HepG2 (cell line): ENCODE data around the gene NAA25.

ENCODE experiments used
- CBFB ChIP-seq: sonication (generic); formaldehyde crosslinking; IDR thresholded peaks from 2 replicates; pipeline ENCODE4 v1.4.0; 2020; ENCODE audit warnings: missing genetic modification reagents
- CTCF ChIP-seq: sonication (generic); formaldehyde crosslinking; IDR thresholded peaks from 2 replicates; pipeline ENCODE4 v1.5.0; 2020; ENCODE audit warnings: mild to moderate bottlenecking, missing genetic modification reagents, moderate library complexity
- DR1 ChIP-seq: sonication (generic); formaldehyde crosslinking; IDR thresholded peaks from 2 replicates; pipeline ENCODE4 v1.8.0; 2021; ENCODE audit warnings: mild to moderate bottlenecking, missing genetic modification reagents, inconsistent platforms
- FOXC1 ChIP-seq: sonication (generic); formaldehyde crosslinking; IDR thresholded peaks from 2 replicates; pipeline ENCODE4 v1.8.0; 2022; ENCODE audit warnings: mild to moderate bottlenecking, missing genetic modification reagents, borderline replicate concordance
- PHF21A ChIP-seq: sonication (generic); formaldehyde crosslinking; IDR thresholded peaks from 2 replicates; pipeline ENCODE4 v1.5.0; 2020; ENCODE audit warnings: mild to moderate bottlenecking, missing genetic modification reagents
- WIZ ChIP-seq: sonication (generic); formaldehyde crosslinking; IDR thresholded peaks from 2 replicates; pipeline ENCODE4 v1.5.1; 2020; ENCODE audit warnings: mild to moderate bottlenecking, missing genetic modification reagents
- ZNF207 ChIP-seq: fragments of 450-650 bp; IDR thresholded peaks from 2 replicates; pipeline ENCODE4 v1.6.1; 2016; ENCODE audit warnings: antibody characterized with exemption, borderline replicate concordance
- ZNF331 ChIP-seq: sonication (generic); formaldehyde crosslinking; IDR thresholded peaks from 2 replicates; pipeline ENCODE4 v1.4.0; 2020; ENCODE audit warnings: missing genetic modification reagents
- ZNF44 ChIP-seq: sonication (generic); formaldehyde crosslinking; IDR thresholded peaks from 2 replicates; pipeline ENCODE4 v1.5.1; 2020; ENCODE audit warnings: mild to moderate bottlenecking, missing genetic modification reagents
- ZNF549 ChIP-seq: sonication (generic); formaldehyde crosslinking; IDR thresholded peaks from 2 replicates; pipeline ENCODE4 v1.5.0; 2020; ENCODE audit warnings: missing genetic modification reagents
- TF ChIP-seq, protein P1 (sequence below): sonication (generic); formaldehyde crosslinking; IDR thresholded peaks from 2 replicates; pipeline ENCODE4 v1.9.0; 2021; ENCODE audit warnings: missing genetic modification reagents, mild to moderate bottlenecking, borderline replicate concordance

GRCh38 chr12:112116232-112117060 lies 7.9 kb upstream of the NAA25 start:
- TF ChIP-seq PHF21A (CRISPR knock-in tag) (peak; percentile 58), WIZ (CRISPR knock-in tag) (no peak), FOXC1 (peak; percentile 25; the same call in 1 of the 2 replicates), CTCF (no peak), ZNF549 (CRISPR knock-in tag) (no peak), ZNF331 (peak; percentile 48; the same call in 1 of the 2 replicates), CBFB (CRISPR knock-in tag) (no peak), DR1 (CRISPR knock-in tag) (no peak), ZNF207 (no peak), ZNF44 (CRISPR knock-in tag) (no peak)
- TF ChIP-seq, protein P1, sequence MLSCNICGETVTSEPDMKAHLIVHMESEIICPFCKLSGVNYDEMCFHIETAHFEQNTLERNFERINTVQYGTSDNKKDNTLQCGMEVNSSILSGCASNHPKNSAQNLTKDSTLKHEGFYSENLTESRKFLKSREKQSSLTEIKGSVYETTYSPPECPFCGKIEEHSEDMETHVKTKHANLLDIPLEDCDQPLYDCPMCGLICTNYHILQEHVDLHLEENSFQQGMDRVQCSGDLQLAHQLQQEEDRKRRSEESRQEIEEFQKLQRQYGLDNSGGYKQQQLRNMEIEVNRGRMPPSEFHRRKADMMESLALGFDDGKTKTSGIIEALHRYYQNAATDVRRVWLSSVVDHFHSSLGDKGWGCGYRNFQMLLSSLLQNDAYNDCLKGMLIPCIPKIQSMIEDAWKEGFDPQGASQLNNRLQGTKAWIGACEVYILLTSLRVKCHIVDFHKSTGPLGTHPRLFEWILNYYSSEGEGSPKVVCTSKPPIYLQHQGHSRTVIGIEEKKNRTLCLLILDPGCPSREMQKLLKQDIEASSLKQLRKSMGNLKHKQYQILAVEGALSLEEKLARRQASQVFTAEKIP, result no peak
